ENCODE measurements around the gene ZAP70. TPM values are rescaled to one million over a fixed set of nuclear protein-coding genes. Genes with fewer than 3 reads are reported as not detected.

ZAP70 gene
- total and polyA plus RNA-seq, 9 donors = 2.0 to 6.0 (median 3.2) TPM

GRCh38 chr2:97739020-97739892 lies 25.9 kb downstream of the ZAP70 start:
- H3K27me3 ChIP-seq (ENCODE audit: control insufficient read depth, insufficient read depth, low read length) = no peaks in the 10 kb centered on the region
- no peak overlapping the region for H3K4me3 ChIP-seq (ENCODE audit: low read length)
- H3K36me3 ChIP-seq (ENCODE audit: control insufficient read depth, insufficient read depth, low read length) = peaks cover 7% of the 10 kb centered on the region
- WGBS (ENCODE audit: insufficient coverage) = 83% methylated on average over 17 of the region's 23 CpGs
- no peak overlapping the region for H3K27ac ChIP-seq (ENCODE audit: low read length)
- H3K9me3 ChIP-seq (replicated peaks; ENCODE audit: control insufficient read depth, low read depth, low read length) = no peaks in the 10 kb centered on the region
- no peak for DNase-seq
- peaks cover 18% of the 10 kb centered on the region for H3K4me1 ChIP-seq (ENCODE audit: control insufficient read depth, insufficient read depth, low read length)

DNA sequence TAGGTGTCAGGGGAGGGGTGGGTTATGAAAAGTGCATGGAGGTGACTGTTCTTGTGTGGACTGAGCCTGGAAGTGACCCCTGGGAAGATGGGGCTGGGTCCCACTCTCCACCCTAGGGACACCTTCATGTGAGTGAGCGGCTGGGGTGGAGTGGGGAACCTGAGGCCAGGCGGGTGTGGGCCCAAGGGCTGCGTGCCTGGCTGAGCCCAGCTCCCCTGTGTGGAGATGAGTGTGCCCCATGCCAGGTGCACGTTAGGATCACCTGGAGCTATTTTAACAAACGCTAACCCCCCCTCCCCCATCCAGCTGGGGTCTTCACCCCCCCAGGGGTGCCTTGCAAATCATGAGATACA lies 26.5 kb downstream of the ZAP70 start:
- Histone ChIP-seq H3K36me3 (ENCODE audit: control insufficient read depth, insufficient read depth, low read length) (peaks cover 10% of the 10 kb centered on the region), H3K4me3 (ENCODE audit: low read length) (no peak overlapping the region), H3K27me3 (ENCODE audit: control insufficient read depth, insufficient read depth, low read length) (no peaks in the 10 kb centered on the region), H3K4me1 (ENCODE audit: control insufficient read depth, insufficient read depth, low read length) (peaks cover 18% of the 10 kb centered on the region), H3K9me3 (replicated peaks; ENCODE audit: control insufficient read depth, low read depth, low read length) (no peaks in the 10 kb centered on the region), H3K27ac (ENCODE audit: low read length) (no peak overlapping the region)
- WGBS (ENCODE audit: insufficient coverage) = no CpG with 5 or more reads among the region's 5 CpGs
- DNase-seq = no peak

GRCh38 chr2:97740590-97741182 lies 27.3 kb downstream of the ZAP70 start:
- 26% methylated on average over 19 of the region's 19 CpGs for WGBS (ENCODE audit: insufficient coverage)
- Histone ChIP-seq H3K9me3 (replicated peaks; ENCODE audit: control insufficient read depth, low read depth, low read length) (no peaks in the 10 kb centered on the region), H3K36me3 (ENCODE audit: control insufficient read depth, insufficient read depth, low read length) (peaks cover 10% of the 10 kb centered on the region), H3K4me3 (ENCODE audit: low read length) (no peak overlapping the region), H3K4me1 (ENCODE audit: control insufficient read depth, insufficient read depth, low read length) (peaks cover 20% of the 10 kb centered on the region), H3K27me3 (ENCODE audit: control insufficient read depth, insufficient read depth, low read length) (no peaks in the 10 kb centered on the region), H3K27ac (ENCODE audit: low read length) (no peak overlapping the region)
- DNase-seq = peak; percentile 31

DNA sequence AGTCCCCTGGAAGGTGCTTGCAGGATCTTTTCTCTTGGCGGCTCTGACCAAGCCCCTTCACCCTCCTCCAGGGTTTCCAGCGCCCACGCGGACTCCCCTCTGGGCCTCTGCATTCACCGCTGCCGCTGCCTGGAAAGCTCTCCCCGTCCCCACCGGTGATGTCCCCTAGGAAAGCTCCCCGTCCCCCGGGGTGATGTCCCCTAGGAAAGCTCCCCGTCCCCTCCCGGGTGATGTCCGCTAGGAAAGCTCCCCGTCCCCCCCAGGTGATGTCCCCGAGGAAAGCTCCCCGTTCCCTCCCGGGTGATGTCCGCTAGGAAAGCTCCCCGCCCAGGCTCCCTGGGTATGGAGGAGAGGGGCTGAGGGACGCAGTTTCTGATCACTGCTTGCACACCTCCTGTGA lies 27.9 kb downstream of the ZAP70 start:
- WGBS (ENCODE audit: insufficient coverage) = 80% methylated on average over 9 of the region's 20 CpGs
- Histone ChIP-seq H3K4me1 (ENCODE audit: control insufficient read depth, insufficient read depth, low read length) (peaks cover 18% of the 10 kb centered on the region), H3K4me3 (ENCODE audit: low read length) (no peak overlapping the region), H3K36me3 (ENCODE audit: control insufficient read depth, insufficient read depth, low read length) (peaks cover 10% of the 10 kb centered on the region), H3K27me3 (ENCODE audit: control insufficient read depth, insufficient read depth, low read length) (no peaks in the 10 kb centered on the region), H3K9me3 (replicated peaks; ENCODE audit: control insufficient read depth, low read depth, low read length) (no peaks in the 10 kb centered on the region), H3K27ac (ENCODE audit: low read length) (no peak overlapping the region)
- no peak for DNase-seq

DNA sequence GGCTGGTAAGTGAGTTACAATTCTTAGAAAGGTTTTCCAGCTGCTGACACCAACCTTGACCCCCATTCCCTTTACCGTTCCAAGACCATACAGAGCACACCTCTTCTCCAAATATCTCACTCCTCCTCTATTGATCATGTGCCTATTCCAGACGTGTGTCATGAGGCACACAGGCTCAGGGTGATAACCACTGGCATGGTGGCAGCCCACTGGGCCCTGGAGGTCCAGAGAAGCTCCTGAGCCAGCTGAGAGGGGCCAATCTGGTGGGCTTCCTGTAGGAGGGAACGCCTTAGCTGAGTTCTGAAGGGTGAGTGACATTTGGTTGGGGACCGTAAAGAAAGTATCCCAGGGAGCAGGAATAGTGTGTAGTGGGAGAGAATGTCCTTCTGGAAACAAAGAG lies 28.3 kb downstream of the ZAP70 start:
- 72% methylated on average over 4 of the region's 4 CpGs for WGBS (ENCODE audit: insufficient coverage)
- Histone ChIP-seq H3K36me3 (ENCODE audit: control insufficient read depth, insufficient read depth, low read length) (peaks cover 10% of the 10 kb centered on the region), H3K27ac (ENCODE audit: low read length) (no peak overlapping the region), H3K9me3 (replicated peaks; ENCODE audit: control insufficient read depth, low read depth, low read length) (no peaks in the 10 kb centered on the region), H3K27me3 (ENCODE audit: control insufficient read depth, insufficient read depth, low read length) (no peaks in the 10 kb centered on the region), H3K4me1 (ENCODE audit: control insufficient read depth, insufficient read depth, low read length) (peaks cover 20% of the 10 kb centered on the region), H3K4me3 (ENCODE audit: low read length) (no peak overlapping the region)
- DNase-seq = no peak

GRCh38 chr2:97742381-97742847 lies 29.0 kb downstream of the ZAP70 start:
- Histone ChIP-seq H3K36me3 (ENCODE audit: control insufficient read depth, insufficient read depth, low read length) (peaks cover 10% of the 10 kb centered on the region), H3K9me3 (replicated peaks; ENCODE audit: control insufficient read depth, low read depth, low read length) (no peaks in the 10 kb centered on the region), H3K4me1 (ENCODE audit: control insufficient read depth, insufficient read depth, low read length) (peaks cover 18% of the 10 kb centered on the region), H3K4me3 (ENCODE audit: low read length) (no peak overlapping the region), H3K27ac (ENCODE audit: low read length) (no peak overlapping the region), H3K27me3 (ENCODE audit: control insufficient read depth, insufficient read depth, low read length) (no peaks in the 10 kb centered on the region)
- DNase-seq = no peak
- 63% methylated on average over 2 of the region's 4 CpGs for WGBS (ENCODE audit: insufficient coverage)

- H3K4me3 ChIP-seq (ENCODE audit: low read length) = no peak overlapping the region
- H3K27ac ChIP-seq (ENCODE audit: low read length) = peak overlapping the region; percentile 7
- DNase-seq = no peak
- peaks cover 10% of the 10 kb centered on the region for H3K36me3 ChIP-seq (ENCODE audit: control insufficient read depth, insufficient read depth, low read length)
- peaks cover 25% of the 10 kb centered on the region for H3K4me1 ChIP-seq (ENCODE audit: control insufficient read depth, insufficient read depth, low read length)
- H3K27me3 ChIP-seq (ENCODE audit: control insufficient read depth, insufficient read depth, low read length) = no peaks in the 10 kb centered on the region
- H3K9me3 ChIP-seq (replicated peaks; ENCODE audit: control insufficient read depth, low read depth, low read length) = no peaks in the 10 kb centered on the region
- WGBS (ENCODE audit: insufficient coverage) = 91% methylated on average over 4 of the region's 6 CpGs
These were observed 30.5 kb downstream of the ZAP70 start for GRCh38 chr2:97743913-97744312.

DNA sequence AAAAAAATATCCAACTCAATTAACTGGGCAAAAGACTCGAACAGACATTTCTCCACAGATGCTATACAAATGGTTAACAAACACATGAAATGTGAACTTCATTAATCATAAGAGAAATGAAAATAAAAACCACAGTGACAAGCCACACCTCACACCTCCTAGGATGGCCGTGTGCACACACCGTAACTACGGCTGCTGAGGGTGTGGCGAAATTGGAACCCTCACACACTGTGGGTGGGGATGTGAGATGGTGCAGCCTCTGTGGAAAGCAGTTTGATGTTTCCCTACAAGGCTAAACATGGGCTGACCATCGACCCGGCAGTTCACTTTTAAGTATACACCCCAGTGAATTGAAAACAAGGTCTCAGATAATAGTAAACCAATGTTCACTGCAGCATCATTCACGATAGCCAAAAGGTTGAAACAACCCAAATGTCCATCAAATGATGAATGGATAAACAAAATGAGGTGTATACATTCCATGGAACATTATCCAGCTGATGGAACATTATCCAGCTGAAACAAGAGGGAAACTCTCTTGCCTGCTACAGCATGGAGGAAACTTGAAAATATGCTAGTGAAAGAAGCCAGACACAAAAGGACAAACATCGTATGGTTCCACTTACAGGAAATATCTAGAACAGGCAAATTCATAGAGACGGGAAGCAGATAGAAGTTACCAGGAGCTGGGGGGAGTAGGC lies 32.2 kb downstream of the ZAP70 start:
- WGBS (ENCODE audit: insufficient coverage) = 20% methylated on average over 1 of the region's 10 CpGs
- Histone ChIP-seq H3K4me1 (ENCODE audit: control insufficient read depth, insufficient read depth, low read length) (peaks cover 30% of the 10 kb centered on the region), H3K27me3 (ENCODE audit: control insufficient read depth, insufficient read depth, low read length) (no peaks in the 10 kb centered on the region), H3K36me3 (ENCODE audit: control insufficient read depth, insufficient read depth, low read length) (peaks cover 11% of the 10 kb centered on the region), H3K4me3 (ENCODE audit: low read length) (no peak overlapping the region), H3K27ac (ENCODE audit: low read length) (no peak overlapping the region), H3K9me3 (replicated peaks; ENCODE audit: control insufficient read depth, low read depth, low read length) (no peaks in the 10 kb centered on the region)
- no peak for DNase-seq

DNA sequence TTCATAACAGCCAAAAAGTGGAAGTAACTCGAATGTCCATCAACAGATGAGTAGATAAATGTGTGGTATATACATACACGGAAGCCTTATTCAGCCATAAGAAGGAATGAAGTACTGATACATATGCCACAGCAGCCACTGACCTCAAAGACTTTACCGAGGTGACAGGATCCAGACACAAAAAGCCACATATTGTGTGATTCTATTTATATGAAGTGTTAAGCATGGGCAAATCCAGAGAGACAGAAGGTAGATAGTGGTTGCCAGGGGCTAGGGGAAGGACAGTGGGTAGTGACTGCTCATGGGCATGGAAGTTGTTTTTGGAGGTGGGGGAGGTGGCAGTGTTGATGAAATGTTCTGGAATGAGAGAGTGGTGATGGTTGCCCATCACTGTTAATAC lies 33.9 kb downstream of the ZAP70 start:
- peaks cover 25% of the 10 kb centered on the region for H3K4me1 ChIP-seq (ENCODE audit: control insufficient read depth, insufficient read depth, low read length)
- H3K9me3 ChIP-seq (replicated peaks; ENCODE audit: control insufficient read depth, low read depth, low read length) = no peaks in the 10 kb centered on the region
- no CpG with 5 or more reads among the region's 3 CpGs for WGBS (ENCODE audit: insufficient coverage)
- no peak for DNase-seq
- H3K4me3 ChIP-seq (ENCODE audit: low read length) = no peak overlapping the region
- H3K27me3 ChIP-seq (ENCODE audit: control insufficient read depth, insufficient read depth, low read length) = no peaks in the 10 kb centered on the region
- peaks cover 13% of the 10 kb centered on the region for H3K36me3 ChIP-seq (ENCODE audit: control insufficient read depth, insufficient read depth, low read length)
- peak overlapping the region; percentile 85 for H3K27ac ChIP-seq (ENCODE audit: low read length)

DNA sequence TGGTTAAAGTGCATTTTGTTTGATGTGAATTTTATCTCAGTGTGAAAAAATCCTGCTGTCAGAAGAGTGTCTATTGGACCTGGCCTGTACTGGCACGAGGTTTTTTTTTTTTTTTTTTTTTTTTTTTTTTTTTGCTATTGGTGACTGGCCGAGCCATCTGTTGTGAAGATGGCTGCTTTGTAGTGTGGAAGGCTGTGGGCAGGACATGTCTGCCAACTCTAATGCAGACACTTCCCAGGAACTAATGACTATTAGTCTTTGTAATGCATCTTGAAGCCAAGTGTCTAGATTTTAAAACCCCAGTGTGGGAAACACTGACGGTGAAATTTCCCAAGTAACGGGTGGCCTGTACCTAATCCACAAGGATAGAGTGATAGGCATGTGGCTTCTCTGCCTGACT lies 34.3 kb downstream of the ZAP70 start:
- DNase-seq = peak; percentile 70

More for the DNA sequence above, 34.3 kb downstream of the ZAP70 start:
- Histone ChIP-seq H3K9me3 (replicated peaks; ENCODE audit: control insufficient read depth, low read depth, low read length) (no peaks in the 10 kb centered on the region), H3K4me3 (ENCODE audit: low read length) (no peak overlapping the region), H3K27ac (ENCODE audit: low read length) (peak overlapping the region; percentile 85), H3K36me3 (ENCODE audit: control insufficient read depth, insufficient read depth, low read length) (peaks cover 13% of the 10 kb centered on the region), H3K27me3 (ENCODE audit: control insufficient read depth, insufficient read depth, low read length) (no peaks in the 10 kb centered on the region), H3K4me1 (ENCODE audit: control insufficient read depth, insufficient read depth, low read length) (peaks cover 24% of the 10 kb centered on the region)
- 90% methylated on average over 2 of the region's 4 CpGs for WGBS (ENCODE audit: insufficient coverage)
